ENCODE results near the gene NES.

Gene NES

DNA sequence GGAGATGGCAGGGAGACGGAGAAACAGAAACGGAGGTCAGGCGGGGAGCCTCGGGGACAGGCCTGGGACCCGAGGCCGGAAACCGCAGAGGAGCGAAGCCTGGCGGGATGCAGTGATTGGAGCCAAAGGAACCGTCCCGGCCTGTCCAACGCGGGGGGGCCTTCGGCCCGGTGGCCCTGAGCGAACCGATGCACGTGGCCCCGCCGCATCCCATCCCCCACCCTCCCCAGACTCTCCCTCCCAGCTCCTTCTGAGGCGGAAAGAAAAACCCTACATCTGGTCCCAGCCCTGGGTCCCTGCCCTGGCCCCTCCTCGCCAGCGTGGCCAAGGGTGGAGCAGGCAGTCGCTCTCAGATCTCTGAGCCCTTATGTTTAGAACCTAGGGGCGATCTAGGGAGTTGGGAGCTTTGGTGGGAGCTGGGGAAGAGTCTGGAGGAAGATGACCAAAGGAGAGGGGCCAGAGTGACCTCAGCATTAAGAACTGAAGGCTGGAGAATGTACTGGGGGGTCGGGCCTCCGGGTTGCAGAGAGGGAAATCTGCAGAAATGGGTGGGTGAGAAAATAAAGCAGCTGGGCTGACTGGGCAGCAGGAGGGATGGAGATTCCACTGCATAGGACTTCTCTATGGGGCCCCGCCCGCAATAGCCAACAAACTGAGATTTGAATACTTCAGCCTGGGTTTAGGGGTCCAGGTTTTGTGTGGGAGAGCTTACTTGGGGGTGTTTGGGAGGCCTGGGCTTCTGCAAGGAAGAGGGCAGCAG lies 29.6 kb upstream of the NES start:
- peaks cover 23% of the 10 kb centered on the region for H3K4me1 Mint-ChIP-seq
- H3K36me3 Mint-ChIP-seq (ENCODE audit: low read depth): no peaks in the 10 kb centered on the region
- peaks cover 26% of the 10 kb centered on the region for H3K27me3 Mint-ChIP-seq
- ATAC-seq (no peak), DNase-seq (peak; percentile 25)
- H3K9me3 Mint-ChIP-seq: no peaks in the 10 kb centered on the region
- H3K27ac Mint-ChIP-seq: no peak overlapping the region
- peak overlapping the region; percentile 77 for H3K4me3 Mint-ChIP-seq

DNA sequence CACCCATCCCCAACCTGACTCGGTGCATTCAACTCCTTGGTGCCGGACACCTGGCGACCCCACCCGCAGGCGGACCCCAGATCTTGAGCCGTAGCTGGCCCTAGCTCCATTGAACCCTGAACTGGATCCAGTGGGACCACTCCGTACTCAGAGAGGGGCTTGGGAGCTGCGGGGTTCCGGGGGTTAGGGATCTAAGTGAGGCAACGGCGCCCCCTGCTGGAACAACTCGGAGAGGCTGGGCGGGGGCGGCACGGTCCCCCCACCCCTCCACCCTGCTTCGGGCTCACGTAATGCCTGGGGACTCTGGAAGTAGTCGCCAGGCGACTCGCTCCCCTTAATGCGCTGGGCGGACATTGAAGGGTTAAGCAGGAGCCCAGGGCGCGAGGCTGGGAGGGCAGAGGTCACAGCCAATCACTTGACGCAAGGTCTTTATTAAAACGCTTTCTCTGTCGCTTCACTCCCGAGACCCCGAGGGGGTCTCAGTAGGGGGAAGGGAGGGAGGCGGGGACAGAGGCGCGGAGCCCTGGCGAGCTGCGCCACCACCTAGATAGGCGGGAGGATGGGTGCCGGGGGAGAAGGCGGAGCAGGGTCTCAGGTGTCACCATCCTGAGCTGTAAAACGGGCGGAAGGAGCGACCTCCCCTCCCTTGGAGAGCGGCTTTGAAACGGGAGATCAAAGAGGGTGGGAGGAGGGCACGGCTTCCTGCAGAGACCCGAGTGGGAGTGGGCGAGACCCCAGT lies 28.9 kb upstream of the NES start:
- H3K36me3 Mint-ChIP-seq (ENCODE audit: low read depth): no peaks in the 10 kb centered on the region
- H3K27me3 Mint-ChIP-seq: peaks cover 29% of the 10 kb centered on the region
- peak; percentile 56 for ATAC-seq
- H3K27ac Mint-ChIP-seq: peak overlapping the region; percentile 59
- H3K4me1 Mint-ChIP-seq: peaks cover 23% of the 10 kb centered on the region
- no peaks in the 10 kb centered on the region for H3K9me3 Mint-ChIP-seq
- H3K4me3 Mint-ChIP-seq: peak overlapping the region; percentile 77
- DNase-seq: peak; percentile 83

DNA sequence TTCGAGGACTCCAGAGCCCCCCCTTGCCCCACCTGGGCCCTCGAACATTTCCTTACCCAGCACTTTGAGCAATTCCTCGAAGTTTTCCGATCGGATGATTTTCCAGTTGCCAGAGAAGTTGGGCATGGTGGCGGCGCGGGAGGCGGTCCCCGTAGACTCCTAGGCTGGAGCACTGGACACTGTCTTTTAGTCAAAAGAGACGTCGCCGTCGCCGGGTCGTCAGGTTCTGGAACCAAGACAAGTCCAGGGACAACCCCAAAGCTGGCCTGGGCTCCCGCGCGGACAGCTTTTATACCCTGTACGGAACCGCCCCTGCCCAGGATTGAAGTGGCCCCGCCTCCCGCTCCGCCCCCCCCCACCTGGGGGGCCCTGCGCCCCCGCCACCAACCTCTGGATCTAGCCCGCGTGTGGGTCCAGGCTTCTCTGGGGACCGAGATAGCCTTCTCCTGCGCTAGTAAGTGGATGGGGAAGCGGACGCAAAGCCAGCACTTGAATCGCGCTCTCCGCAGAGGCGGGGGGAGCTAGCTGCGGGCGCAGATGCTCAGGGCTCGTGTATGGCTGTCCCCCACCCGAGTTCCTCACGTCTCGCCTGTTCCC lies 28.2 kb upstream of the NES start, which contains the start of gene CRABP2:
CRABP2 (minus strand) TSS at position 263 of the 597 bp plus-strand sequence; CDS start at position 126, 137 bp downstream.
- ATAC-seq (peak; percentile 18), DNase-seq (peak; percentile 24)
- H3K27me3 Mint-ChIP-seq: peaks cover 33% of the 10 kb centered on the region
- H3K9me3 Mint-ChIP-seq: no peaks in the 10 kb centered on the region
- H3K4me1 Mint-ChIP-seq: peaks cover 23% of the 10 kb centered on the region
- peak within 1 kb of the TSS; percentile 59 for H3K27ac Mint-ChIP-seq
- H3K36me3 Mint-ChIP-seq (ENCODE audit: low read depth): no peaks in the 10 kb centered on the region
- peak within 1 kb of the TSS; percentile 77 for H3K4me3 Mint-ChIP-seq

DNA sequence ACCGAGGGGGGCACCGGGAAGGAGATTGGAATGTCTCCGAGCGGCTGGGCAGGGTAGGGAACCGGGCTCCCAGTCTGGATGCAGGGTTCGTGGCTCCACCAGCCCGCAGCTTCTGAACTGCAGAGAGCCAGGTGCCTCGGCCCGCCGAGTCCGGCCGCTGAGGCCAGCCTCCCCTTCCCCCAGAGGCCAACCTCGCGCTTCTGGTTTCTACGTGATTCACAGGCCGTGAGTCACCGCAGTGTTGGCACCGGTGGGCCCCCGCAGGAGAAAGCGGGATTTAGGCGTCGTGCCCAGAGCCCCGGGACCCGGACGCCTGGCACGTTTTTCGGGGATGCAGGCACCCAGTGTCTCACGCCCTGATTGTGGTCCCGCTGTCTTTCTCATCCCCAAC lies 27.7 kb upstream of the NES start:
- Mint-ChIP-seq H3K4me1 (peaks cover 23% of the 10 kb centered on the region), H3K4me3 (peak overlapping the region; percentile 5), H3K27me3 (peaks cover 33% of the 10 kb centered on the region), H3K36me3 (ENCODE audit: low read depth) (no peaks in the 10 kb centered on the region), H3K27ac (no peak overlapping the region), H3K9me3 (no peaks in the 10 kb centered on the region)
- ATAC-seq (no peak), DNase-seq (peak; percentile 64)

DNA sequence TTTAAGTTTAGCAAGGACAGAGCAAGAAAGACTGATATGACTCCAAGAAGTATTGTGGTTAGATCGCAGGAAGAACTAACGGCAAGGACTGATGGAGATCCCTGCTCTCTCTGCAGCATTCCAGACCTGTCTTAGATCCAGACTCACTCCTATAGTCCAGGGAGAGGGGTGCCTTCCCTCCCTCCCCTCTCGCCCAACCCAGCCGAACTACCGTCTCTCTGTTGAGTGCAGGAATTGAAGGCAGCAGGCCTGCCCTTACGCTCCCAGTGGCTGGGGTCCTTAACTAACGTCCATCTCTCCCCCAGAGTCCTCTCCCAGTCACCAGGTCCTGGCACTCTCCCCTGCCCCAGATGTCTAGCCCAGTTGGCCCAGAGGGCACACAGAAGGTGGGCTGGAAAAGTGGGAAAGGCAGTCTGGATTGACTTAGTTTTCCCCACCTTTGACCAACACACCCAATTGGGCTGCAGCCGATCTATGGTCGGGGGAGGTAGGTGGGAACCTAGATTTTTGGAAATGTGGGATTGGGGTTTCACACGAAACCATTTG lies 27.0 kb upstream of the NES start:
- H3K4me3 Mint-ChIP-seq: no peak overlapping the region
- DNase-seq: no peak

DNA sequence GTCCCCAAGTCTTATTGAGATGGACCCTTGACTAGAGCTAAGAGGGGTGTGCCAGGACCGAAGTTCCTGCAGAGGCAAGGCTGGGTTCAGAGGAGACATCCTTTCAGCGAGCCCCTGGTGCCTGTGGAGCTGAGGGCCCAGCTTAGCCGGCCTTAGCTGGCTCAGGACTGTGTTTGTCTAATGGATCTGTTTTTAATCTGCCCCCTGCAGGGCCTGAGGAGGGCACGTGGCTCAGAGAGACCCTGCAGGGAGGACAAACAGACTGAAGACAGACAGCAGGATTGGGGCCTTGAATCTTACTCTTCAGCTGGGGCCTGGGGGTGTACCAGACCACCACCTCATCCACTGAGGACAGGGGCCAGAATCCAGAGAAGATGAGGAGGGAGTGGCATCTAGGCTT lies 26.5 kb upstream of the NES start:
- H3K4me1 Mint-ChIP-seq: peaks cover 23% of the 10 kb centered on the region
- H3K9me3 Mint-ChIP-seq: no peaks in the 10 kb centered on the region
- ATAC-seq (no peak), DNase-seq (no peak)
- H3K36me3 Mint-ChIP-seq (ENCODE audit: low read depth): no peaks in the 10 kb centered on the region
- peaks cover 36% of the 10 kb centered on the region for H3K27me3 Mint-ChIP-seq
- no peak overlapping the region for H3K4me3 Mint-ChIP-seq
- H3K27ac Mint-ChIP-seq: no peak overlapping the region

More for the DNA sequence above, 27.0 kb upstream of the NES start:
- H3K9me3 Mint-ChIP-seq: no peaks in the 10 kb centered on the region
- H3K36me3 Mint-ChIP-seq (ENCODE audit: low read depth): no peaks in the 10 kb centered on the region
- no peak for ATAC-seq
- peaks cover 23% of the 10 kb centered on the region for H3K4me1 Mint-ChIP-seq
- H3K27ac Mint-ChIP-seq: no peak overlapping the region
- peaks cover 33% of the 10 kb centered on the region for H3K27me3 Mint-ChIP-seq

DNA sequence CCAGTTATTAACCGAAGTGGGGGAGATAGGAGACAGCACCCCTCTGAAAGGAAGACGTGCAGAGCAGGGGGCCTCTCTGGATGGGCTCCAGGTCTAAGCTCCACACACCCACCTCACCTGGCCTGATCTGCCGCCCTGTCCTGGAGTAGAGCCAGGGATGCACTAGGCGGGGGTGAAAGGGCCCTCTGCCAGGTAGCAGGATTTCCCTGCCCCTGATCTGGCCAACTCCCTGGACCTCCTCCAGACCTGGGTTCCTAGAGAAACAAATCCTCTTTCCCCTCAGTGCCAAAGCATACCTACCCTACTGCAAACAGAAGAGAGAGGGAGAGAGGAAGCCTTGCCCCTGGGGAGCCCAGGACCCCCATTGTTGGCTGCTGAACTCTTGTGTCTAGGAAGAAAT lies 26.1 kb upstream of the NES start:
- DNase-seq (no peak), ATAC-seq (no peak)
- Mint-ChIP-seq H3K27me3 (peaks cover 37% of the 10 kb centered on the region), H3K27ac (no peak overlapping the region), H3K4me1 (peaks cover 23% of the 10 kb centered on the region), H3K4me3 (no peak overlapping the region), H3K9me3 (no peaks in the 10 kb centered on the region), H3K36me3 (ENCODE audit: low read depth) (no peaks in the 10 kb centered on the region)

DNA sequence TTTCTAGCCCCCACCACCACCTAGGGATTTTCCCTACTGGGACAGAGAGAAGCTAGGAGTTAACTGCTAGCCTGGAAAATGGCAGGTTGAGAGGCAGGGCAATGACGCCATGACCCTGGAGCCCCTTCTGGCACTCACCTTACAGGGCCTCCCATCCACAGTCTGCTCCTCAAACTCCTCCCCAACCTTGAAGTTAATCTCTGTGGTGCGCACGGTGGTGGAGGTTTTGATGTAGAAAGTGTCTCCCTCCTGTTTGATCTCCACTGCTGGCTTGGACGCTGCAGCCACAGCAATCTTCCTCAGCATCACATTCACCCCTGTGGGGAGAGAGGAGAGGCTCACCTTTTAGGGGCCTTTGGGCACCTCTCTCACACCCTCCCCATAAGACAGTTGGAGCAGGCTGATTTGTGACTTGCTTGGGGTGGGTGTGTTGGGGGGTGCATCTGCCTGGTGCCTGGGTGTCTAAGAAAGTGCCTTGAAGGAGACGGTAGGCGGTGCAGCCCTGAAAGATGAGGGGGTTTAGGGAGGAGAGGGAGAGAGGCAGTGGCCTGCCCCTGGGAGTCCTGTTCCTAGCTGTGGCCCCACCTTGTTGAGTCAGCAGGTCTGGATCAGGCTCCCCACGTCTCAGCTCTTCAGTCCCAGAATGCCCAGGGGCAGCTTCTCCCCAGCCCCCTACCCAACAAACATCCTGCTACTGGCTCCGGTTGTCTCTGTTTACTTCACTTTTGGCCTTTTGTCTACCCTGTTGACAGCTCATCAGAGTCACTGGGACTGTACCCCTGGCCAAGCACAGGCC lies 23.7 kb upstream of the NES start:
- Mint-ChIP-seq H3K4me1 (peaks cover 12% of the 10 kb centered on the region), H3K27me3 (peaks cover 38% of the 10 kb centered on the region), H3K27ac (no peak overlapping the region)

DNA sequence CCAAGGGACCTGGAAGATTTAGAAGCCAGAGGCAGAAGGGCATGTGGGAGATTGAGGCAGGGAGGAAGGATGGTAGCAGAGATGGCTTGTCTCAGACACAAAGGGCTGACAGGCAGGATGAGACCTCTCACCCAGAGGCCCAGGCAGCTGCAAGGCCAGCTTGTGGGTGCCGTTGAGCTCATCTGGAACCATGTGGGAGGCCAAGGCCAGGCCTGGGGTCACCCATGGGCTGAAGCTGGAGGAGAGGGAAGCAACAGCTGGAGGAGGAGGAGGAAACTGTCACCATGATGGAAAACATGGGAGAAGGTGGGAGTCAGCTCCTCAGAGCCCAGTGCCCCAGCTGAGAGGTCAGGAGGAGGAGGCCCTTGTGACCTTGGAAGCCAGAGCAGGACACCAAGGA lies 21.8 kb upstream of the NES start:
- ATAC-seq (no peak), DNase-seq (no peak)
- no peak overlapping the region for H3K27ac Mint-ChIP-seq
- H3K4me1 Mint-ChIP-seq: no peaks in the 10 kb centered on the region
- H3K27me3 Mint-ChIP-seq: peaks cover 35% of the 10 kb centered on the region
- no peaks in the 10 kb centered on the region for H3K9me3 Mint-ChIP-seq
- H3K36me3 Mint-ChIP-seq (ENCODE audit: low read depth): no peaks in the 10 kb centered on the region
- H3K4me3 Mint-ChIP-seq: no peak overlapping the region

More for the DNA sequence above, 23.7 kb upstream of the NES start:
- no peak for DNase-seq
- Mint-ChIP-seq H3K9me3 (no peaks in the 10 kb centered on the region), H3K4me3 (no peak overlapping the region), H3K36me3 (ENCODE audit: low read depth) (no peaks in the 10 kb centered on the region)
- no peak for ATAC-seq

DNA sequence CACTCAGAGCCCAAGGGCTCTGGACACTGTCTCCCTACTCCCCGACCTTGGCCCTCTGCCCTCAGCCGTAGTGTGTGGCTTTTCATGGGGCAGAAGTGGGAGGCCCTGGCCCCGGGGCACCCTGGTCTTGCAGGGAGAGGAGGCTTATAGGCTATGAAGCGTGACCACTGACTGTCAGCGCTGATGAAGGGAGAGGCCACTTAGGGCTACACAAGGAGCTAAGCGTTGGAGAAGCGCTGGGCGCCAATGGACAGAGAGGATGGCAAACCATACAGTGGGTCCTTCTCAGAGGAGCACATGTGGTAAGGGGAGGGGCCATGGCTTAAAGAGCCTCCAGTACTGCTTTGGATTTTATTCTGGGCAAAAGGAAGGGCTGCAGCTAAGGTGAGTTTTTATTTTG lies 20.3 kb upstream of the NES start:
- H3K27ac Mint-ChIP-seq: no peak overlapping the region
- ATAC-seq (no peak), DNase-seq (no peak)
- H3K27me3 Mint-ChIP-seq: peaks cover 39% of the 10 kb centered on the region
- peaks cover 3% of the 10 kb centered on the region for H3K4me1 Mint-ChIP-seq
- no peaks in the 10 kb centered on the region for H3K9me3 Mint-ChIP-seq
- no peaks in the 10 kb centered on the region for H3K36me3 Mint-ChIP-seq (ENCODE audit: low read depth)
- H3K4me3 Mint-ChIP-seq: no peak overlapping the region

DNA sequence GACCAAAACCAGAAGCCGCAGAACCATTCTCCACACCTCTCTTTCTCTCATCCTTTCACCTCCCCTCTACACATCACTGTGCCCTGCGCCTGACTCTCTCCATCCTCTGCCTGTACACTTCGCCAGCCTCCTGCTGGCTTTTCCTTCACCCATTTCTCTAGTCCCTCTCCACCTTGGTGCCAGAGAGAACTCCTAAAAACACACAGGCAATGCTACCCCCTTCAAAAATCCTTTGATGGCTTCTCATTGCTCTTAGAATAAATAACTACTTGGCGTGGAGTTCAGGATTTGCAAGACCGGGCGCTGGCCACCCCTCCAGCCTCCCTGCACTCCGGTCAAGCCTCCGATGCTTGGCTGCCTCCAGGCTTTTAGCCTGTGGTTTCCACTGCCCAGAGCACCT lies 19.5 kb upstream of the NES start:
- Mint-ChIP-seq H3K9me3 (no peaks in the 10 kb centered on the region), H3K27me3 (peaks cover 47% of the 10 kb centered on the region), H3K36me3 (ENCODE audit: low read depth) (no peaks in the 10 kb centered on the region), H3K4me3 (no peak overlapping the region), H3K27ac (no peak overlapping the region), H3K4me1 (peaks cover 9% of the 10 kb centered on the region)
- DNase-seq (no peak), ATAC-seq (no peak)

DNA sequence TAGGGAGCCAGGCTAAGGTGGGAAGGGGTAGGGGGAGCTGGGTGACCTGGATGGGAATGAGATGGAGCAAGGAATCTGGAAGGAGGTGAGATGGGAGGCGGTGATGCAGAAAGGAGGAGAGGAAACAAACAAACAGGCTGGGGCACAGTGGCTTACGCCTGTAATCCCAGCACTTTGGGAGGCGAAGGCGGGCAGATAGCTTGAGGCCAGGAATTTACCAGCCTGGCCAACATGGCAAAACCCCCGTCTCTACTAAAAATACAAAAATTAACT lies 17.4 kb upstream of the NES start:
- Mint-ChIP-seq H3K4me3 (no peak overlapping the region), H3K9me3 (no peaks in the 10 kb centered on the region), H3K27me3 (peaks cover 57% of the 10 kb centered on the region), H3K4me1 (peaks cover 10% of the 10 kb centered on the region), H3K36me3 (ENCODE audit: low read depth) (no peaks in the 10 kb centered on the region), H3K27ac (no peak overlapping the region)
- ATAC-seq: no peak
- no peak for DNase-seq

DNA sequence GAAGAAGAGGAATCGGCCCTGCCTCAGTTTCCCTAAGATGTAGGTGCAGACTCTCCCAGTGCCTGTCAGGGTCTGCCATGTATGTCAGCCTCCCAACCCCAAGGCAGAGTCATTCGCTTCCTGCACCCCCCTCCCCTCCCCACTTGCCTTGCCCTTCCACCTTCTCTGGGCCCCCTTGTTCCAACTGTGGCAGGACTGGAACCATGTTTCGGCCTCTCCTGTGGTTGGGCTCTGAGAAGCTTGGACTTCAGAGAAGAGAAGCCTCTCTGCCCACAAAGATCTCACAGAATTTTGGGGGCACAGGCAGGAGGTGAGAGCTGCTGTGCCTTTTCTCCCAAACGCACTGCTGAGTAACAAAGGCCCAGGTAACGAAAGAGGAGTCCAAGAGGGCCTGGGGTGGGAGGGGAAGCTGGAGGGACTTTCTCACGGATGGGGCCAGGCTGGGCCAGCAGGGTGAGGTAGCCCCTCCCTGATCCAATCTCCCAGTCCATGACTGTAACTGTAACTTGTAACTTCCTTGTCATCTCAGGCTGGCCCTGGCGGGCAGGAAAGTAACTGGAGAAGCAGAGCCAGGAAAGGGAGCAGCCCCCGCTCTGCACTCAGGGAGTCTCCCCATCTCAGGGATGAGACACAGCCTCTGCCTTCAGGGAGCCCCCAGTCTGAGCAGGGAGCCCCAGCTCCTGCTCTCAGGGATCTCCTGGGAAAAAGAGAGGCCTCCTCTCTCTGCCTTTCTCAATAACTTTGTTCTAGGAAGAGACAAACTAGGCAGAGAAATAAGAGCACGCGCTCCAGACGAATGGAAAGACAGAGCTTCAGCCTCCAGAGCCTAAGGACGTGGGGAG lies 16.9 kb upstream of the NES start:
- Mint-ChIP-seq H3K9me3 (no peaks in the 10 kb centered on the region), H3K4me3 (no peak overlapping the region), H3K36me3 (ENCODE audit: low read depth) (no peaks in the 10 kb centered on the region), H3K27ac (no peak overlapping the region), H3K27me3 (peaks cover 62% of the 10 kb centered on the region), H3K4me1 (peaks cover 13% of the 10 kb centered on the region)
- no peak for DNase-seq
- no peak for ATAC-seq

All from activated naive CD8-positive, alpha-beta T cell treated with anti-CD3 and anti-CD28 coated beads, Interleukin-2, amount 50 U/mL, for 24 hours (primary cell).